Neural cell (in vitro differentiated cells): ENCODE data around the gene SIK3.

Experiments
- CTCF ChIP-seq: fragments of 450-650 bp; IDR thresholded peaks from 2 replicates; pipeline ENCODE4 v1.5.1; 2014; ENCODE audit warnings: antibody characterized with exemption, mild to moderate bottlenecking, moderate library complexity; ENCODE audit not compliant: poor library complexity, severe bottlenecking
- EP300 ChIP-seq: fragments of 450-650 bp; conservative IDR thresholded peaks from 2 replicates; pipeline ENCODE4 v1.6.1; 2014; ENCODE audit warnings: antibody characterized with exemption, mild to moderate bottlenecking, moderate library complexity; ENCODE audit not compliant: poor library complexity, severe bottlenecking

GRCh38 chr11:116963813-116964212, 134.4 kb downstream of the SIK3 start:
- TF ChIP-seq CTCF (no peak), EP300 (no peak)
